ENCODE data around the gene DDX24. TPM values are rescaled to one million over a fixed set of nuclear protein-coding genes. Genes with fewer than 3 reads are reported as not detected.

Gene DDX24
- total and polyA plus RNA-seq, 2 of the 8 experiments (the other 6 are each of a cell fraction or from before 2014, with no cell fraction given), result 89.0 to 201 TPM

- Histone ChIP-seq H3K4me2 (ENCODE audit: insufficient read depth in 1 of 2, low read depth in 2 of 2, low read length in 2 of 2) (no peak overlapping the region), H3K27ac (ENCODE audit: low read depth, low read length) (no peak overlapping the region), H3K4ac (replicated peaks; ENCODE audit: insufficient read length, low read depth, low read length) (no peak overlapping the region), H2BK20ac (ENCODE audit: low read length) (no peak overlapping the region), H3K36me3 (ENCODE audit: control insufficient read depth in 2 of 4, insufficient read depth in 4 of 4, low read length in 3 of 4) (no peaks in the 10 kb centered on the region), H3K23ac (ENCODE audit: insufficient read length) (no peak overlapping the region), H3K79me2 (ENCODE audit: control insufficient read depth in 1 of 2, insufficient read depth in 2 of 2, low read length in 2 of 2) (no peaks in the 10 kb centered on the region), H3K79me1 (ENCODE audit: low read depth, low read length) (no peaks in the 10 kb centered on the region), H2AFZ (ENCODE audit: low read length) (no peak overlapping the region), H2BK120ac (replicated peaks; ENCODE audit: low read depth, low read length) (no peak overlapping the region), H4K91ac (replicated peaks; ENCODE audit: insufficient read length, low read length) (no peak overlapping the region), H3K56ac (replicated peaks; ENCODE audit: insufficient read length, low read depth, low read length) (no peak overlapping the region), H2AK5ac (ENCODE audit: low read depth, low read length) (no peak overlapping the region), H3K4me1 (replicated peaks in 1 of 4; ENCODE audit: control insufficient read depth in 3 of 4, insufficient read depth in 4 of 4, low read length in 3 of 4) (no peaks in the 10 kb centered on the region; a peak in 1 of 7 replicates), H3K23me2 (ENCODE audit: low read depth, low read length) (no peaks in the 10 kb centered on the region), H3K9ac (replicated peaks in 1 of 4; ENCODE audit: extremely low read depth in 1 of 4, low read depth in 3 of 4, low read length in 3 of 4) (no peak overlapping the region), H4K20me1 (replicated peaks in 1 of 2; ENCODE audit: control insufficient read depth in 1 of 2, insufficient read depth in 2 of 2, low read length in 2 of 2) (peaks cover 0 to 2% of the 10 kb centered on the region in 2 experiments), H2BK12ac (ENCODE audit: low read depth, low read length) (no peak overlapping the region), H3K27me3 (replicated peaks in 1 of 4; ENCODE audit: control insufficient read depth in 3 of 4, extremely low read depth in 1 of 4, insufficient read depth in 3 of 4, low read length in 3 of 4) (peaks cover 0 to 2% (median 0%) of the 10 kb centered on the region in 4 experiments; a peak in 1 of 7 replicates), H3K14ac (ENCODE audit: insufficient read length) (no peak overlapping the region), H2BK5ac (ENCODE audit: low read depth, low read length) (no peak overlapping the region), H4K5ac (ENCODE audit: insufficient read length, low read depth, low read length) (no peak overlapping the region), H3K9me3 (ENCODE audit: insufficient read depth in 2 of 2, low read depth in 1 of 2, low read length in 1 of 2) (no peaks in the 10 kb centered on the region), H3K4me3 (ENCODE audit: extremely low read depth in 1 of 4, insufficient read depth in 2 of 4, low read depth in 3 of 4, low read length in 4 of 4) (no peak overlapping the region), H4K8ac (ENCODE audit: extremely low read depth, insufficient read depth, low read length) (no peak overlapping the region), H2BK15ac (ENCODE audit: low read length) (no peak overlapping the region), H3K18ac (ENCODE audit: extremely low read depth, low read length) (no peak overlapping the region)
- no peak for DNase-seq (ENCODE audit: low read depth in 1 of 2, low spot score in 2 of 2)
- FAIRE-seq, result no peak
- POLR2A ChIA-PET (ENCODE audit: partially characterized antibody), result no interaction called here
- 82% methylated on average over 4 of the region's 4 CpGs; no CpG with 5 or more reads in 1 of the 2 experiments for WGBS, 2 experiments (ENCODE audit: extremely low coverage in 1 of 2, insufficient coverage in 1 of 2, insufficient read length in 1 of 2, insufficient replicate concordance in 2 of 2, low coverage in 1 of 2, low lambda C conversion rate in 2 of 2, missing lambda C conversion rate in 1 of 2)
- CTCF ChIA-PET (ENCODE audit: partially characterized antibody), result interaction anchor here (0.6 to 20.5 kb wide), 6 partner anchors 8 to 185 kb away, joined by 3 to 484 read pairs (median 4); partner anchors contain the start of gene OTUB2
- no peak for TF ChIP-seq TAF1 (IDR thresholded peaks at IDR 0.05; ENCODE audit: low read depth, low read length)
- TF ChIP-seq USF2 (IDR thresholded peaks at IDR 0.05; ENCODE audit: low read length), result no peak
- no peak for TF ChIP-seq SRF (IDR thresholded peaks at IDR 0.05; ENCODE audit: low read depth, low read length)
- no peak for TF ChIP-seq SAP30 (IDR thresholded peaks at IDR 0.05; ENCODE audit: insufficient read depth, insufficient replicate concordance, low read length)
- TF ChIP-seq EP300 (IDR thresholded peaks at IDR 0.05; ENCODE audit: borderline replicate concordance in 1 of 2, low read depth in 2 of 2, low read length in 2 of 2), result no peak
- no peak for TF ChIP-seq EZH2 (IDR thresholded peaks at IDR 0.05; ENCODE audit: low read depth, low read length, severe bottlenecking)
These were observed 71.2 kb downstream of the DDX24 start for GRCh38 chr14:94009767-94010166.
